SIG-M5 treated with dmso at 0.1 percent for 504 hours (cell line): ENCODE data around the gene WNT3A.
"Not testable (repeated sequence)": the region's sequence is repeated elsewhere in the genome, so short reads cannot be mapped to it uniquely, and the experiment has no call there.

Source experiments
- DNase-seq: peaks from one replicate; lab custom pipeline; 2025; ENCODE audit not compliant: unreplicated experiment; lab: John Stamatoyannopoulos, UW

The WNT3A gene, protein sequence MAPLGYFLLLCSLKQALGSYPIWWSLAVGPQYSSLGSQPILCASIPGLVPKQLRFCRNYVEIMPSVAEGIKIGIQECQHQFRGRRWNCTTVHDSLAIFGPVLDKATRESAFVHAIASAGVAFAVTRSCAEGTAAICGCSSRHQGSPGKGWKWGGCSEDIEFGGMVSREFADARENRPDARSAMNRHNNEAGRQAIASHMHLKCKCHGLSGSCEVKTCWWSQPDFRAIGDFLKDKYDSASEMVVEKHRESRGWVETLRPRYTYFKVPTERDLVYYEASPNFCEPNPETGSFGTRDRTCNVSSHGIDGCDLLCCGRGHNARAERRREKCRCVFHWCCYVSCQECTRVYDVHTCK

DNA sequence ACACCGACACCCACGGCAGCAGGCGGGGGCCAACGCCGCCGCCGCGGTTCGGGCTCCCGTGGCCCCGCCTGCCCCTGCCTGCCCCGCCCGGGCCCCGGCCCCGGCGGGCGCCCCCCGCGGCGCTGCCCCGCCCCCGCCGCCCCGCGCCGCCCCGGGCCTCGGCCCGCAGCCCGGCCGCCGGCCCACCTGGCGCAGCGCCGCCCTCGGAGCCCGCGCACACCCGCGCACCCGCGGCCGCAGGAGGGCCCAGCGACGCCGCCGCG, at the start of gene WNT3A:
Gene WNT3A, plus strand, starts transcription at position 213 of the 263 bp plus-strand sequence. CDS start 131 bp downstream, outside the sequence.
- DNase-seq = no peak

DNA sequence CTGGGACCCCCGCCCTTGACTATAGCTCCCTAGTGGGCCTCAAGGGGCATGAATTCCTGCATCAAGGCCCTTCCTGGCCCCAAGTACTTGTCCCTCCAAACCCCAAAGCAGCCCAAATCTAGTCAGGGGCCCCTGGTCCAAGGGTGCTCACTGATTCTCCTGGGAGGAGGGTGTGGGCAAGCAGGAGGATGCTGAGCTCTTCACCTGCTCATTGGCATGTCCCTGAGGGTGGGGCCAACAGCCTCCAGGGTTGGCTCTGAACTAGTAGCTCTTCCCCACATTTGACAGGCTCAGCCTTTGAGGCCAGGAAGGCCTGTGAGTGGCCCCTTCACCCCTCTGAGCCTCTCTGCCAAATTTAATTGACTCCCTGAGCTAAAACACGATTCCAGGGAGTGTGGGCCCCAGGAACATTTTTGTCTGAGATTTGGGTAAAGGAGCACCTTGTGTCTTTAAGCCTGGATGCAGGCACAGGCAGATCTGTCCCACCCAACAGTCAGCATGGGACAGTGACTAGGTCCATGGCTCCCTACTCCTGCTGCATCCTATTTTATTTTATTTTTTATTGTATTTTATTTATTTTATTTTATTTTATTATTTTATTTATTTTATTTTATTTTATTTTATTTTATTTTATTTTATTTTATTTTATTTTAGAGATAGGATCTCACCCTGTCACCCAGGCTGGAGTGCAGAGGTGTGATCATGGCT, 48.0 kb upstream of the WNT3A start:
- DNase-seq = no peak

DNA sequence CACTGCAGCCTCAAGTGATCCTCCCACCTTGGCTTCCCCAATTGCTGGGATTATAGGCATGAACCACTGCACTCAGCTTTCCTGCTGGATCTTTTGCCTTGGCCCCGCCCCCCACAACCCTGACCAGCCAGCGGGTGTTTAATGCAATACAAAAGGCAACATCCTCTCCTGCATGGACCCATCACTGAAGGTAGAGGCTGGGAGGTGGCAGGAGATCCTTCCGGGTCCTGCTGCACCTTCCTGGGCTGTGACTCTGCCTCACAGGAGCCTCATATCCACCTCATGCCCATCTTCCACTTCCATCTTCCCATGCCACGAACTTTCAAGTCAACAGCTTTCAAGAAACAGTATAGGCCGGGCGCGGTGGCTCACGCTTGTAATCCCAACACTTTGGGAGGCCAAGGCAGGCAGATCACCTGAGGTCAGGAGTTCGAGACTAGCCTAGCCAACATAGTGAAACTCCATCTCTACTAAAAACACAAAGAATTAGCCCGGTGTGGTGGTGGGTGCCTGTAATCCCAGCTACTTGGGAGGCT, 47.4 kb upstream of the WNT3A start:
- no peak for DNase-seq

DNA sequence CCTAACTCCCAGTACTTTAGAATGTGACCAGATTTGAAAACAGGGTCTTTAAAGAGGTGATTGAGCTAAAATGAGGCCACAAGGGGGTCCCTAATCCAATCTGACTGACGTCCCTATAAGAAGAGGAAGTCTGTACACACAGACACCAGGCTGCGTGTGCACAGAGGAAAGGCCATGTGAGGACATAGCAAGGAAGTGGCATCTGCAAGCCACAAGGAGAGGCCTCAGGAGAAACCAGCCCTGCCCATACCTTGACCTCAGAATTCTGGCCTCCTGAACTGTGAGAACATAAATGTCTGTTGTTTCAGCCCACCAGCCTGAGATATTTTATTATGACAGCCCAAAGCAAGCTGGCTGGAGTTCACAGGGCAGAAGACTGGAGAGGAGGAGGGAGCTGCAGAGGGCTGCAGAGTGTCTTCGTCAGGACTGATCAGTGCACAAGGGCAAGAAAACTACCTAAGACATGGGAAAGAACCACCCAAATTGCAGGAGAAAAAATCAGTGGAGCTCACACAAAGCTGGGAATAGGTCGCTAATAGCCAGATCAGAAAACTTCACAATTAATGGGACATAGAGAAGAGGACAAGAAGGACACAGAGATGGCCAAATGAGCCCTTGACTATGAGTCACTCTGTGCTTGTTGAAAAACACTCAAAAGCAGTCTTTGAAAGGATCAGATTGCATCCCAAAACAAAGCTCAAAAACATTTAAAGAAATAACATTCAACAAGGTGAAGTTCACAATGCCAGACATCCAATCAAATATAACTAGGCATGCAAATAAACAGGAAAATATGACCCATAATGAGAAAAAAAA, 44.9 kb upstream of the WNT3A start:
- peak; percentile 72 for DNase-seq

DNA sequence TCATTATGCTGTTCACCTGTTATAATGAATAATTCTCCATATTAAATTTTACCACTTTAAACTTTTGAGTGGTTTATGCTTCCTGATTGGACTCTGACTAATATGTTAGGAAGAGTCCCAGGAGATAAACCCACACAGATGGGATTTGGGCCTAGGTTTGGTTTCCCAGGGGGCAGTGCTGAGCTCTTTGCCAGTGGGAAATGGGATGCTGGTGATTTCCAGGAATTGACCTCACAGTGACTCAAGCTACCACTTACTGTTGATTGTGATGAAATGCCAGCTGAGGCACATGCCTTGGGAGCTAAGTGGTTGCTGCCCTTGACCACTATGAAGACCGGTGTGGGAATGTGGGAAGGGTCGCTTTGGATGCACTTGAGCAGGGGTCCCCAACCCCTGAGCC, 40.1 kb upstream of the WNT3A start:
- not testable (repeated sequence) for DNase-seq

DNA sequence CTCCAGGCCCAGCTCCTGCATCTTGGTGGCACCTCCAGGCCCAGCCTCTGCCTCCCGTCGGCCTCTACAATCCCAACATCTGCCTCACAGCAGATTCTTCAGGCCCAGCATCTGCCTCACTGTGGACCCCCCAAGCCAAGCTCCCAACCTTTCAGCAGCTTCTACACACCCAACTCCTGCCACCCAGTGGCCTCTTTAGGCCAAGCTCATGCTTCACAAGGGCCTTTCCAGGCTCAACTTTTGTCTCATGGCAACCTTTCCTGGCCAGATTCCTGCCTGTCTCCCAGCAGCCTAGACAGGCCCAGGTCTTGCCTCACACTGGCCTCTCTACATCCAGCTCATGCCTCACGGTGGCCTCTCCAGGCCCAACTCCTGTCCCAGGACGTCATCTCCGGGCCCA, 39.0 kb upstream of the WNT3A start:
- DNase-seq = not testable (repeated sequence)

DNA sequence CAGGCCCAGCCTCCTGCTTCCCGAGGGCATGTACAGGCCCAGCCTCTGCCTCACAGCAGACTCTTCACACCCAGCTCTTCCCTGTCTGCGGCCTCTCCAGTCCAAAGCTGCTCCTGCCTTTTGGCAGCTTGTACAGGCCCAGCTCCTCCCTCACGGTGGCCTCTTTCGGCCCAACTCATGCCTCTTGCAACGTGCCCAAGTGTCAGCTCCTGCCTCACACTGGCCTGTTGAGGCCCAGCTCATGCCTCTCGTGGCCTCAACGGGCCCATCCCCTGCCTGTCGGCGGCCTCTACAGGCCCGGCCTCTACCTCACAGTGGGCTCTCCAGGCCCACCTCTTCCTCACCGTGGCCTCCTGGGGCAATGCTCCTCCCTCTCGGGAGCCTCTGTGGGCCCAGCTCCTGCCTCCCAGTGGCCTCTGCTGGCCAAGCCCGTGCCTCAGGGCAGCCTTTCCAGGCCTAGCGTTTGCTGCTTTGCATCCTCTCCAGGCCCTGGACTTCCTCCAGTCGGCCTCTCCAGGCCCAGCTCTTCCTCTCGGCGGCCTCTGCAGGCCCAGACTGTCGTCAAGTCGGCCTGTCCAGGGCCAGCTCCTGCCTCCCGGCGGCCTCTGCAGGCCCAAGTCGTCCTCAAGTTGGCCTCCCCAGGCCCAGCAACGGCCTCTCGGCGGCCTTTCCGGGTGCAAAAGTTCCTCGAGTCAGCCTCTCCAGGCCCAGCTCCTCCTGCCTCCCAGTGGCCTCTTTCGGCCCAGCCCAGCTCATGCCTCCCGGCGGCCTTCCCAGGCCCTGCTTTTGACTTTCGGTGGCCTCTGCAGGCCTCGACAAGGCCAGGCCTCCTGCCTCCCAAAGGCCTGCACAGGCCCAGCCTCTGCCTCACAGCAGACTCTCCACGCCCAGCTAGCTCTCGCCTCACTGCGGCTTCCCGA, 36.5 kb upstream of the WNT3A start:
- not testable (repeated sequence) for DNase-seq

DNA sequence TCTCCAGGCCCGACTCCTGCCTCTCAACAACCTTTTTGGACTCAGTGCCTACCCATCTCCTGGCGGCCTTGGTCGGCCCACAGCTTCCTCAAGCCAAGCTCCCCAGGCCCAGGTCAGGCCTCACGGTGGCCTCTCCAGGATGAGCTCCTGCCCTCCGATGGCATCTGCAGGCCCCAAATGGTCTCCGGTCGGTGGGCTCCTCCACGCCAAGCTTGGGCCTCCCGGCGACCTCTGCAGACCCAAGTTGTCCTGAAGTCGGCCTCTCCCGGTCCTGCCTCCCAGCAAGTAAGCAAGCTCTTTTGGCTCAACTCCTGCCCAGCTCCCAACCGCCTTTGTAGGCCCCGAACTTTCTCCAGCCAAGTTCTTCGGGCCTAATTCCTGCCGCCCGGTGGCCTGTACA, 35.6 kb upstream of the WNT3A start:
- not testable (repeated sequence) for DNase-seq

DNA sequence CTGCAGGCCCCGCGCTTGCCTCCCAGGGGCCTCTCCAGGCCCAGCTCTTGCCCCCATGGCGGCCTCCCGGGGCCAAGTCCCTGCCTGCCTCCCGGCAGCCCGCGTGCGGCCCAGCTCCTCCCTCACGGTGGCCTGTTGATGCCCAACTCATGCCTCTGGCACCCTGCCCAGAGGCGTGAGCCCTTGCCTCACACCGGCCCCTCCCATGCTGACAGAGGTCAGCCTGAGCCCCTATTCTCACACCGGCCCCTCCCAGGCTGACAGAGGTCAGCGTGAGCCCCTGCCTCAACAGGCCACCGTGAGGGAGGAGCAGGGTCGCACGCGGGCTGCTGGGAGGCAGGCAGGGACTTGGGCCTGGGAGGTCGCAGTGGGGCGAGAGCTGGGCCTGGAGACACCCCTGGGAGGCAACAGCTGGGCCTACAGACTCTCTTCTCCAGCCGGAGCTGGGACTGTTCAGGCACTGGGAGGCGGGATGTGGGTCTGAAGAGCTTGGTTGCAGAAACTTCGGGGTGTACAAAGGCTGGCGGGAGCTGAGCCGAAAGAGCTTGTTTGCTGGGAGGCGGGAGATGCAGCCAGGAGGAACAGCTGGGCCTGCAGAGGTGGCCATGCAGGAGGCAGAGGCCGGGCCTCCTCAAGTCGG, 35.0 kb upstream of the WNT3A start:
- DNase-seq = not testable (repeated sequence)

DNA sequence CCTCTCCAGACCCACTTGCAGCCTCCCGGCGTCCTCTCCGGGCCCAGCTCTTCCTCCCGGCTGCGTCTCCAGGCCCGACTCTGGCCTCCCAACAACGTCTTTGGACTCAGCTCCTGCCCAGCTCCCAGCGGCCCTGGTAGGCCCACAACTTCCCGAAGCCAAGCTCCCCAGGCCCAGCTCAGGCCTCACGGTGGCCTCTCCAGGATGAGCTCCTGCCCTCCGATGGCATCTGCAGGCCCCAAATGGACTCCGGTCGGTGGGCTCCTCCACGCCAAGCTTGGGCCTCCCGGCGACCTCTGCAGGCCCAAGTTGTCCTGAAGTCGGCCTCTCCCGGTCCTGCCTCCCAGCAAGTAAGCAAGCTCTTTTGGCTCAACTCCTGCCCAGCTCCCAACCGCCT, 34.5 kb upstream of the WNT3A start:
- DNase-seq = not testable (repeated sequence)

DNA sequence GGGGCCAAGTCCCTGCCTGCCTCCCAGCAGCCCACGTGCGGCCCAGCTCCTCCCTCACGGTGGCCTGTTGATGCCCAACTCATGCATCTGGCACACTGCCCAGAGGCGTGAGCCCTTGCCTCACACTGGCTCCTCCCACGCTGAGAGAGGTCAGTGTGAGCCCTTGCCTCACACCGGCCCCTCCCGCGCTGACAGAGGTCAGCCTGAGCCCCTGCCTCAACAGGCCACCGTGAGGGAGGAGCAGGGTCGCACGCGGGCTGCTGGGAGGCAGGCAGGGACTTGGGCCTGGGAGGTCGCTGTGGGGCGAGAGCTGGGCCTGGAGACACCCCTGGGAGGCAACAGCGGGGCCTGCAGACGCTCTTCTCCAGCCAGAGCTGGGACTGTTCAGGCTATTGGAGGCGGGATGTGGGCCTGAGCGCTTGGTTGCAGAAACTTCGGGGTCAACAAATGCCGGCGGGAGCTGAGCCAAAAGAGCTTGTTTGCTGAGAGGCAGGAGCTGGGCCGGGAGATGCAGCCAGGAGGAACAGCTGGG, 33.9 kb upstream of the WNT3A start:
- not testable (repeated sequence) for DNase-seq

DNA sequence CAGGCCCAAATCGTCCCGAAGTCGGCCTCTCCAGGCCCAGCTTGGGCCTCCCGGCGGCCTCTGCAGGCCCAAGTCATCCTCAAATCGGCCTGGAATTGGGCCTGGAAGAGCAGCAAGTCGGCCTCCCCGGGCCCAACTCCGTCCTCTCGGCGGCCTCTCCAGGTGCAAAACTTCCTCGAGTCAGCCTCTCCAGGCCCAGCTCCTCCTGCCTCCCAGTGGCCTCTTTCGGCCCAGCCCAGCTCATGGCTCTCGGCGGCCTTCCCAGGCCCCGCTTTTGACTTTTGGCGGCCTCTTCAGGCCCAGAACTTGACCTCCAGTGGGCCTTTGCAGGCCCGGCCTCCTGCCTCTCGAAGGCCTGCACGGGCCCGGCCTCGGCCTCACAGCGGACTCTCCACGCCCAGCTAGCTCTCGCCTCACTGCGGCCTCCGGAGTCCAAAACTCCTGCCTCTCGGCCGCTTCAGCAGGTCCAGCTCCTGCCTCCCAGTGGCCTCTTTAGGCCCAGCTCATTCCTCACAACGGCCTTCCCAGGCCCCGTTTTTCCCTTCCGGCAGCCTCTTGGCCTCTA, 33.0 kb upstream of the WNT3A start:
- not testable (repeated sequence) for DNase-seq

DNA sequence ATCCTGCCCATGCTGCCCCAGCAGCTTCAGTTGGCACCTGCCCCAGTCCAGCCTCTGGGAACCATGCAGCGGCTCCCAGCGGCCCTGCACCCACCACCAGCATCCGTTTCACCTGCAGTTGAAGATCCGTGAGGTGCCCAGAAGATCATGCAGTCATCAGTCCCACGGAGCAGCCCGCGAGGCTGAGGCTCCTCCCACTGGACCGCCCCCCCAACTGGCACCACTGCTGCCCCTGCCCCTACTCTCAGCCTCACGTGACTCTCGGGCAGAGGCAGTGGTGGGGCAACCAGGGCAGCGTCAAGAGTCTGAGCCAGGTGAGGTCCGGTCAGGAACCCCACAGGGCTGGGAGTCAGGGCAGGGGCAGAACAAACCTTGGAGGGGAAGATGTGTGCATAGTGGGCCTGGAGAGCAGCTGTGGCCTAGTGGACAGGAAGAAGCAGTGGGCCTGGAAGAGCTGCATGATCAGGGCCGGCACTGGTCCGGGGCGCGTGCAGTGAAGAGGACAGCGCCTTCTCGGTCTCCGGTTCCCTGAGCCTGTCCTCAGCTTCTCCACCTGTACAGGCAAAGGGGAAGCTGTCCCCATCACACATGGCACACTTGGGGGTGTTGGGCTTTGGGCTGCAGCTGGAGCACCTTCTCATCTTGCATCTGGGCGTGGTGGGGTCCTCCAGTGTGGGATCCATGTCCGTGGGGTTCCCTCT, 31.1 kb upstream of the WNT3A start:
- DNase-seq = not testable (repeated sequence)

DNA sequence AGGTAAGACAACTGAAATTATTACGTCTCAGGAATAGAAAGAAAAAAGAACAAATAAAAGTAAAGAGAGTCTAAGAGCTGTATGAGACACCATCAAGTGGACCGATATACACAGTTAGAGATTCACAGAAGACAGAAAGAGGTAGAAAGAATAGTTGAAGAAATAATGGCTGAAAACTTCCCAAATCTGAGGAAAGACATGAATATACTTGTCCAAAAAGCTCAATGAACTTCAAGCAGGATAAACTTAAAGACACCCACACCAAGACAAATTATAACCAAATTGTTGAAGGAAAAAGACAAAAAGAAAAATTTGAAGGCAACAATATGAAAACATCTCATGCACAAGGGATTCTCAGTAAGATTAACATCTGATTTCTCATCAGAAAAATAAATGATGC, 19.6 kb upstream of the WNT3A start:
- no peak for DNase-seq

DNA sequence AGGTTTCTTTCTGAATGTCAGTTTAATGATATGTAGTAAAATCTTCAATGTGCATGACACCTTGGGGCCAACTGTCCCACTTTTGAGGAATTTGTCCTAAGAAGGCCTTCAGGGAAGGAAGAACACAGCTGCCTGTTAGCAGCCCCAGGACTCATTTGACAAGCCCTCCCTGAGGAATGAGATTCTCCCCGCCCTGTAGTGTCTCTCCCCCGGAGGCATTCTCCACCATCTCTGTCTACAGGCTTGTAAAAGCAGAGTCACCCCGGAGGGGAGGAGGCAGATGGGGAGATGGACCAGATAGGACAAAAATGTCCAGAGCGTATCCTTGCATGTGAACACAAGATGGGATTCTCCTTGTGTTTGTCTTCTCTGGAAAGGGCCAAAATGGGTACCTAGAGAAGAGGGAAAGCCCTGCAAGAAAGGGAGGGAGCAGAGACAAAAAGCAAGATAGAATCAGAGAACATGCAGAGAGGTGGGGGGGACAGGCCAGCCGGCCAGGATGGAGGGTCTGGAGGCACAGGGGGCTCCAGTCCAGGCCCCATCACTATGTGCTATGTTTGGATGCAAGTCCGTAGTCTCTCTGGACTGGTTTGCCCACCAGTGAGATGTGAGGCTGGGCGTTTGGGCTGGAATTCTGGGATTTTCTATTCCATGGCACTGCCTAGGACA, 12.0 kb upstream of the WNT3A start:
- DNase-seq = no peak

DNA sequence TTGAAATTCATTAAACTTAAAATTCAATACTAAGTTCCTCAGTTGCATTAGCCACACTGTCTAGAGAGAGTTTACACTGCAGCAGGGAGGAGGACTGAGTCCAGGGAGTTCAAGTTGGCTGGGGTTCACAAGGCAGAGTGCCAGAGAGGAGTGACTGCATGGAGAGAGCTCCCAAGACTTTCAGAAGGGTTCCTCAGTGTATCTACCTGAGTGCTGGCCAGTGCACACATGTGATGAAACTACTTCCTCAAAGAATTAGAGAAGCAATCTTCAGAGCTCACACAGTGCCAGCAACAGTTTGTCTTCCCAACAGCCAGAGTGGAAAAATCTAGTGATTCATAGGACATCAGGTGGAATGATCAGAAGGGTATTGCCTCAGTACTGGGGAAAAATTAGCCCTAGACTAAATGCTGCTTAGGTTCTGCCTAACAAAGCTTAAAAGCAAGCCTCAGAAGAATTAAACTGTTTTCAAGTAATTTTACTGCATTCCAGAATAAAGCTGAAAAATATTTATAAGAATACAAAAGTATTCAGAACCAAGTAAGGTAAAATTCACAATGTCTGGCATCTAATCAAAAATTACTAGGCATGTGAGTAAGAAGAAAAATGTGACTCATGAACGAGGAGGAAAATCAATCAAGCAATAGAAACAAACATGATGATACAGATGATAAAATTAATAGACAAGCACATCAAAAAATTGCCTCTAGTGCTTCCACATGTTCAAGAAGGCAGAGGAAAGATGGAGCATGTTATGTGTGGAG, 10.4 kb upstream of the WNT3A start:
- DNase-seq = no peak

DNA sequence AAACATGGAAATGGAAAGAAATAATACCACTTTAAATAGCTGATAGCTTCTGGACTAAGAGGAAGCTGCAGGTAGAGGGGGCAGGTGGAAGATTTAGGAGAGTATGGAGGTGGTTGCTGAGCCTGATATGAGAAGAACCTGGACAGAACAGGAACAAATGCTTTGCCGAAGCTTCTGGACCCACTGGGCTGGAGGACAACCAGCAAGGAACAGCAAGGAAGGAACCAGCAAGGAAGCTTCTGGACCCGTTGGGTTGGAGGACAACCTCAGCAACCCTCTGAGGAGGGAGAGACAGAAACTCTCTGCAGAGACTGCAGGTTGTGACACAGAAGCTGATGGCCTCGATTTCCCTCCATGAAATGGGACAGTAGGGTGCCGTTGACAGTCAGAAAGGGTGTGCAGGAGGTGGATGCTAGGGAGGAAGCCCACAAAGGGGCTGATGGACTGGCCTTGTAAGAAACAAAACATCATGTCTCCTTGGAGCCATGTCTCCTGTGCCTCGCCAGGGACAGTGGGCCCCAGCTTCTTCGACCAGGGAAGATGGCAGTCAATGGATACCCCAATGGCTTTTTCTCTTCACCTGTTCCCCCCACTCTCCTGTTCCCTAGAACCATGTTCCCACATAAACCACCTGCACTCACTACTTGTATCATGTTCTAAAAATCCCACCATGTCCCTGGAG, 8.3 kb upstream of the WNT3A start:
- DNase-seq = no peak
